SK-N-MC (cell line): ENCODE results near the gene ATF1.

Source experiments
- EZH2 ChIP-seq: fragments of 200-600 bp; sonication (generic); IDR thresholded peaks from one replicate; pipeline ENCODE4 v1.6.1; 2017; ENCODE audit warnings: antibody characterized with exemption
- FOXP2 ChIP-seq: optimal IDR thresholded peaks from 2 replicates; pipeline ENCODE3; 2011; ENCODE audit warnings: mild to moderate bottlenecking, moderate library complexity; ENCODE audit not compliant: insufficient read depth; ENCODE audit errors: extremely low read length, control extremely low read depth
- POLR2AphosphoS5 ChIP-seq: IDR thresholded peaks from 2 replicates; pipeline ENCODE4 v1.6.1; 2012; ENCODE audit warnings: mild to moderate bottlenecking, low read depth, low read length, borderline replicate concordance

DNA sequence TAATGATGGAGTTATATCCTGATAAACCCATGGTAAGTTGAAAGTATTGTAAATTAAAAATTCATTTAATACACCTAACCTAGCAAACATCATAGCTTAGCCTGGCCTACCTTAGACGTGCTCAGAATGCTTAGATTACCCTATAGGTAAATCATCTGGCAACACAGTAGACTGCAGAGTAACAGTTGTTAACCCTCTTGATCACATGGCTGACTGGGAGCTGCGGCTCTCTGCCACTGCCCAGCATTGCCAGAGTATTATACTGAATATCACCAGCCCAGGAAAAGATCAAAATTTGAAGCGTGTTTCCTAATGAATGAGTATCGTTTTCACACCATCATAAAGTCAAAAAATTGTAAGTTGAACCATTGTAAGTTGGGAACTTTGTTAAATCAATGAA lies 61.0 kb downstream of the ATF1 start:
- no peak for TF ChIP-seq FOXP2
- TF ChIP-seq EZH2, result no peak
- no peak for TF ChIP-seq POLR2AphosphoS5
